Suppressor macrophage (primary cell): ENCODE data around the gene CTNNA2.

Experiments
- DNase-seq, 4 experiments: peaks; one replicate each; pipeline ENCODE4 v3.0.0-alpha.2; 2020 to 2022

CTNNA2 gene

DNA sequence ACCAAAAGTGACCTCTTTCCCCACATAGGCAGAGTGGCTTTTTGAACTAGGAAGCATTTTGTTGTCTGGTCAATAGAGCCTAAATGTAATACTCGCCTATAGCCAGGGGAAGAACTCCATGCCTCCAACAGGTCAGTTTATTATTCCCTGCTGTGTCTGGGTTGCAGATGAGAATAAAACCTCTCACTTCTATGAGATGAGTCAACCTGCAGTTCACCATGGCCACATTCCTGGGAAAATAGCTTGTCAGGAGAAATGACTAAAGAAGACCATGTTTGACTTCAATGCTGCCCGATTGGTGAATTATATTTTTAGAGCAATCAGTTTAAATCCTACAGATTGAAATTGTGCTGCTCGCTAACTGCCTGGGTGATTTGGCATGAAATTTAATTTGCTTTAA lies 838.4 kb downstream of the CTNNA2 start:
- no peak for DNase-seq

DNA sequence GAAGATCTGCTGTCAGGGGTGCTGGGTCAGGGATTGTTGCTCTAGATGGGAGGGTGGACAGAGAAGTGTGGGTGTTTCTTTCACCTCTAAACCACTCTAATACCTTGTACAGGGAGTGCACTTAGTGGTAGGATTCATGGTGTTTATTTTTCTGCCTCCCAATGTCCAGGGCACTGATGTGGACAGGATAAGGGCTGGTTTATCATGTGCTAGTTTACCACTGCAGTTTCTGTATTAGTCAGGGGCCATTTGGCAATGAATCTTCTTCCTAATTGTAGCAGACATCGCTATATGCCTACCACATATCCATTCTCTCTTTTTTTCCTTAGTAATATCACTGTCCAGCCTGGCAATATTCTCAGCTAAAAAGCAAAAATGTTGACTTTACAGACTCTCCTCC lies 842.0 kb downstream of the CTNNA2 start:
- no peak for DNase-seq

DNA sequence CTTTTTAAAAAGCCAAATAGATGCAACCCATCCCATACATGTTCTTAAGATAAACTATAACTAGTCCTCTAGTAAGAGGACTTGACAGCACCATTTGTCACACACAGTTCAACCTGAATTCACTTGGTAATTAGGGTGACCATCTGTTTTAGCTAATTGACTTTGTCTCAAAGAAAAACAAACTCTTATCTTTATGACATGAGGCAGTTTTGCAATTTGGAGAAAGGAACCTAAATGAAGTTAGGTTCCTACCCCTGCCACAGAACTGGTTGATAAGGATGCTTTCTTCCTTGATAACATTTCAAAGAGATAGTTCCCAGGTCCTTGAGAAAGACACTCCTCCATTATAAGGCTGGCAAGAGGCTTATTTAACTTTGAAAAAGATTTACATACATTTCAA lies 849.1 kb downstream of the CTNNA2 start:
- no peak for DNase-seq

DNA sequence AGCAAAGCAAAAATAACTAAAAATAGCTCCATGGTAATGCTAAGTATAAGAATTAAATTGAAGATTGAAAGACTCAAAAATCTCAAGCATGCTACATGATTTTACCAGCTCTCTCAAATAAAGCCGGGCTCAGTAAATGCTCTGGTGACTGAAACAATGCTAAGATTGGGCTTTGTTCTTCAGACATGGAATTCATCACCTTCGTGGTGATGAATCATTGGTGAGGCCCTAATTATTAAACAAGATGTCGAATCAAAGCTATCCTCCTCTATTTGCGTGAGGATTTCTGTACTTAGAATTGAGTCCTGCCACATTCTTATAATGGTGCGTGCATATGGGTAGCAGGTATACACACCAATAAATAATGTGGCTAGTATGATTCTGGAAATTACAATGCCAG lies 850.5 kb downstream of the CTNNA2 start:
- no peak for DNase-seq

DNA sequence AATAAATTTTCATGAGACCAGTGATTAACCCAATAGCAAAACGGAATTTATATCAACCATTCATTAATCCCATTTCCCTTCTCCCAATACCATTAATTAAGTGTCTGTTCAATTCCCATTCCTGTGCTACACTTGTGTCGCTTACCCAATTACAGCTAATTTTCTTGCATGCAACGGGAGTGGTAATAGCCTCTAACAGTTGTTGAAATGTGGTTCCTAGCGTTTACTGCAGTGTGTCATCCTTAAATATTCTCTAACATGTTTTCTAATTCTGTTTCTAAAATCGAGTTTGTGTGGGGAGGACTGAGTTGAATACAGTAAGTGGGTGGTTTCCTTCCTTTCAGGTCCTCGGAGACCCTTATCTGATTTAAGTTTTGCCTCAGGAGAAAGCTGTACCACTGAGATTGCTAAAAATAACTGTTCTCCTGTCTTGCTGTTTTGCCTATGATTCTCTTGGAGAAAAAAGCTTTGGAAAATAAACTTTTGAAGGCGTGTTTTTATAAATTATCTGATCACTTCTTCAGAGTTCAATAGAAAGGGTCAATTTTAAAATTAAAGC lies 851.0 kb downstream of the CTNNA2 start:
- DNase-seq = no peak

DNA sequence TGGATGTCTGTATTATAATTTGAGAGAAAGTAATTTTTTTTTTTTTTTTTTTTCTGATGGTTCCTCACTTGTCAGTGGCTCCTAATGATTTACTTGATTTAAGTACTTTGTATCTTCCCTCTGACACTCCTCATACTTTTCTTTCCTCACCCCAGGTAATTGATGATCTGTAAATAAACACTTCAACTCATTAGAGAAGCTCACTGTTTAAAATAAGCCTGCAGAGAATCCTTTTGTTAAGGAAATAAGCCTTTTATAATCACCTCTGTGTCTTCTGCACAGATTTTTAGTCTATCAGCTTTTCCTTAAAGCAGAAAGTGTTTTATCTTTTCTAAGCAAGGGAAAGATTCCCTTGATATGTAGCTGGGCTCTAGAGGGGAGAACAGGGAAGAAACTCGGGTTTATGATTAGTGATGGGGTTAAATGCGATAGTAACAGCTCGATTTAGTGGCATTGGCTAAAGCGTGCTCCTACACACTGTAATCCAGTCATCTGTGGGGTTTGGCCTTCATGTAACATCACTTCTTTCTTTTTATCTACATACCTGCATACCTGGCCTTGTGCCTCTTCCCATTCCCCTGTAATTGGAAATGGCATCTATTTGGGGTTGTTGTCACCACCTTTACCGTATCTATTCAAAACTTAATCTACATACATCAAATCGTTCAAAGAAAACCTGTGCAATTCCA lies 851.8 kb downstream of the CTNNA2 start:
- no peak for DNase-seq

DNA sequence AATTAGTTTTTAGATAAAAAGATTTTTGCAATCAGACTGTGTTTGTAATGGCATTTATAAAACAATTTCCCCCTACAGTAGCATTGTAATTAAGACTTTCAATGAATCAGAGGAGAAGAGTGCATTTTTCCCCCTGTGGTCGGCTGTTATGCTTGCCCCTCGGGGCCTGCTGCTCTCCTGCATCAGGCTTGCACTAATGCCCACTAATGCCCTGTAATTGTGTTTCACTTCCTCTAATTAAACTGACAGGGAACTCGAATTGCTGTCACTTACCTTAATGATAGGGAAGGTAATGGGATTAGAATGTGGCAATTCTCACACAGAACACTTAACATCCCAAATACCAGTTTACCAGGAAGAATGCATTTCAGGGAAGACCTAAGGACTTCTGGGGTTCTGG lies 852.9 kb downstream of the CTNNA2 start:
- DNase-seq = no peak

DNA sequence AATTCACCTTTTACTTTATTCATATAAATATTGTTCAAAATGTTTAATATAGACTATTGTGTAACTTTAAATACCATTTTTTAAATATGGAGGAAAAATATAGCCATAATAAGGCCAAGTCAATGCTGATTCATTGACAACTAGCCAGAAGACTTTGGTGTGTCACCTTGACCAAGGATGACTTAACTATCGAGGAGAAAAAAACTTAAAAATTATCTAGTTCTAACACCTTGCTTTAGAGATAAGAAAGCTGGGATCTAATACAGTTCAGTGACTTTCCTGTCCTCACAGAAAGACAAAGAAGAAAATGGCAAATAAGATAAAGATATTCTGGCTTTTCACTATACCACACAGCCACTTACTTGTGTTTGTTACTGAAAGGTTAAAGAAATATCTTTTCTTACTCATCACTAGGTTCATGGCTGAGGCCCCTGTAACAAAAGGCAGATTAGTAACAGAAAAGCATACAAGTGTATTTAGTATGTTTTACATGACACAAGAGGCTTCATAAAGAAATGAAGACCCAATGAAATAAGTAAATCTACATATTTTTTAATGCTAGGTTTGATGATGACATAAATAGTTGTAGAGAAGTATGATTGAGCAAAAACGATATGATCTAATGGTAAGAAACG lies 857.6 kb downstream of the CTNNA2 start:
- DNase-seq = no peak

DNA sequence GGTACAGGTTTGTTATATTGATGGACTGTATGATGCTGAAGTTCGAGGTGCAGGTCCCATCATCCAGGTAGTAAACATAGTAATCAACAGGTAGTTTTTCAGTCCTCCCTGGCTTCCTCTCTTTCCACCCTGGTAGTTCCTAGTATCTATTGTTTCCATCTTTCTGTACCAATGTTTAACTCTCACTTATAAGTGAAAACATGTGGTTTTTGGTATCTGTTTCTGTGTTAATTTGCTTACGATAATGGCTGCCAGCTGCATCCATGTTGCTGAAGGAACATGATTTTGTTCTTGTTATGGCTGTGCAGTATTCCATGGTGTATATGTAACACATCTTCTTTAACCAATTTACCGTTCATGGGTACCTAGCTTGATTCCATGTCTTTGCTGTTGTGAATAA lies 861.3 kb downstream of the CTNNA2 start:
- DNase-seq = no peak

DNA sequence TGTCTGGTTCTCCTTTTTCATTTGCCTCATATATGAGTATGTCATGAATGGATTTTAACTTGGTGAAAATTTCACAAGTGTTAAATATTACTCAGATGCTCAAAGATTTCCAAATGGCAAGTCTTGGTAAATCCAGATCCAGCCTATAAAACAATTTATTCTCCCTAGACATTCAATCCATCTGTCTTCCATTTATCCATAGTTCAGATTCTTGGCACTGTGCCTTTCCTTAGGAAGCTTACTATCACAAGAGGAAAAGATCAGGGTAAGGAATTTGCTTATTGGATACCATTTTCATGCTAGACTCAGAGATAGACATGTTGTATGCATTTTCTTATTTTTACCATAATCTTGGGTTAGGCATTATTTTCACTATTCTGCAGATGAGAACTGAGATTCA lies 864.2 kb downstream of the CTNNA2 start:
- DNase-seq = no peak

DNA sequence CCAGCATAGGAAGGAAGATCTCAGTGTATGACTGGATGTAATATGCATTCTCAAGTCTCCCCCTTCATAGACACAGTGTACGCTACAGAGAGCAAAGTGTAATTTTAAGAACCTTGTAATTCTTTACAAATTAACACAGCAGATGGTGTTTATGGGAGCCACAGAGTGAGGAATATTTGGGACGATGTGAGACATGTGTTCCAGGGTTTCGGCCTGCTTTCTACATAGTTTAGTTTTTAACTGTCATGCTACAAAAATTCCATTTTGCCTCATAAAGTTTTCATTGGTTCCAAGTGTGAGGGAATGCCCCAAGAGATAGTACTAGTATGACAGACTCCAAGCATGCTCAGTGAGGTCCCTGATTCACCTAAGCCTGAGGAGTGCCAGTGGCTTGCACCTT lies 867.9 kb downstream of the CTNNA2 start:
- DNase-seq = no peak

DNA sequence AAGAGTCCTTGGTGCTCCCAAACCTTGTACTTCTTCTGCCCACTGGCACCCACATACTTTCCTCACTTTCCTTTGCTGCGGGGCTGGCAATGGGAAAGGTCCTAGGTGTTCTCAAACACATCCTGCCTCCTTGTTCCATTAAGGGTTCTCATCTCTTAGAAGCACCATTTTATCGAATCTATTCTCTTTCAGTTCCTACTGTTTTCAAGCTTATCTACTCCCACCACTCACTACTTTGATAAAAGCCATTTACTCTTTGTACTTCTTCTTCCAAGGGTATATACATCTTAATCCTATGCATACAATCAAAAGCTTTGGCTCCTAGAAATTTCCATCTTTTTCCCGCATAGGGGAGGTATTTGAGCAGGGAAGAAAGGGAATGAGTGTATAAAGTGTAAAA lies 868.8 kb downstream of the CTNNA2 start:
- no peak for DNase-seq

DNA sequence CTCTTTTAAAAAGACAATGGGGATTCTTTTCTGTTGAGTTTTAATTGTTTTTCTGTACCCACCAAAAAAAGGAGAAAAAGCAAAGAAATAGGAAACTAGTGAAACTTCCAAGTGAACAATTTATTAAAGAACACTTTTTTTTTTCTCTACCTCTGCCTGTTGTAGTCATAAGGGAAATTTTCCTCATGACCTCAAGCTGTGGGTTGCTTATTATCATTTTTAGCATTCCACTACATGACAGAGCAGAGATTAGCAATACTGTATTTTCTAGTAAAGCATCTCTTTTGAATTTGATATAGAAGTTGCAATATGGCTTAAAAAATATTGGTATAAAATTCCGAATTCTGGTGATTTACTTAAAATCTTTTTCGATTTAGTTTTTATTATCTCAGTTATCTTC lies 879.6 kb downstream of the CTNNA2 start:
- DNase-seq = no peak

DNA sequence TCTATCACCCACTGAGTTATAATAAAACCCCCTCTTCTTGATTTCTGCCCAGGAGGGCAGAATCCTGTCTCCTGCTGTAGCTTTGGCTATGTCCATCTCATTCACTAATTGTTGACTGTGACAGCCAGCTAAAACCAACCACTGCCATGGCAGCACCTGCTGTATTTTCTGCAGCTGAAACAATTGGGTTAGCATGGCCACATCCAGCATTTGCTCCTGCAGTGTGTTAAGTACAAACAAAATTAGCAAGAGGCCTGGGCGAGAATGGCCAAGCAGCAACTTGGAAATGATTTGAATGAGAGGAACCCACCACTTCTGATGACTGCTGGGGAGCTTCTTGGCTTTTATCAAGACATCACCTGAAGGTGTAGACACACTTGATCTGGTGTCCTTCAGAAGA lies 881.1 kb downstream of the CTNNA2 start:
- no peak for DNase-seq

DNA sequence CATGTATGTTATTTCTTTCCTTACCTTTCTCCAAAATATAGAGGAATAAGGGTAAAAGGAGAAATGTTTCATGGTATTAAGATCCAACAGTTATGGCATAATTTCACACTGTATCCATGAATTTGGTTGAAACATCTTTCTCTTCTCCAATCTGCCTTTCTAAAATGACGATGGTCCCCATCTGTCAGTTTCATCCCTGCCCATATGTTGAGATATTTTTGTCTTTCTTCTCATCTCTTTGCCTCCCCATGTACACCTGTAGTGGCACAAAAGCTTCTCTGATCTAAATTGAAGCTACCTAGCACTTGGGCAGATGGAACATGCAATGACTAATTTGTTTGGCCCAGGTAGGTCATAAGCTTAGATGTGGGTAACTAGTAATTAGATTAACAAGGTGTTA lies 882.4 kb downstream of the CTNNA2 start:
- no peak for DNase-seq

DNA sequence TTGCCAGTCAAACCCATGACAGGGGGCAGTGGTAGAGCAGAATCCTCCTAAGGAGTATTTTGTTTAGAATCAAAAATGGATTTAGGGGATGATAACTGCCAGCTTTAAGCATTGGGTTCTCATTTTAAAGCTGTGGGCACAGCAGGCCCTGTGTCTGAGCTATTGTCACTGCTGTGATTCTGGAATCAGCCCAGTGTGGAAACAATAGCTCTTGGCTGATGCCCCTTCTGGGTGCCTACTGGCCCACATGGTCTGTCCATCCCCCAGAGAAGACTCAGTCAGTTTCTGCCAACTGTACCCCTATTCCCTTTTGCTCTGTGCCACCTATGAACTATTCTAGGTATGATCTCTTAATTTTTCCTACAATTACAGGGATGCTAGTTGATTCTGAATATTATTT lies 883.4 kb downstream of the CTNNA2 start:
- DNase-seq = no peak

DNA sequence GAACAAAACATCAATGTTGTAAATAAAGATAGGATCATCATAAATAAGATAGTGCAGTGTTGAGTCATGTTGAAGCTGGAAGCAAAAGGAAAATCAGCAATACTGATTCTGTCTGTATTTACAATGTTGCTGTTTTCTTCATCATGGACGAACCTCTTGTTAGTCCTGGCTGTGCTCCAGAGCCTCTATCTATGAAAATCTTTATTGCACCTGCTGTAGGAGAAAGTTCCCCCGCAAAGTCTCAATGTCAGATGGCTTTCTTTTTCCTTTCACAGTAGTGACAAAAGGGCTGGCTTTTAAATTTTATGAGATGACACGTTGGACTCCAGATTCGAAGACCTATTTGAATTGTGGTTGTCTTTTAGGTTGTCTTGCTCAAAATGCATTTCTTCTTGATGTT lies 890.2 kb downstream of the CTNNA2 start:
- no peak for DNase-seq

DNA sequence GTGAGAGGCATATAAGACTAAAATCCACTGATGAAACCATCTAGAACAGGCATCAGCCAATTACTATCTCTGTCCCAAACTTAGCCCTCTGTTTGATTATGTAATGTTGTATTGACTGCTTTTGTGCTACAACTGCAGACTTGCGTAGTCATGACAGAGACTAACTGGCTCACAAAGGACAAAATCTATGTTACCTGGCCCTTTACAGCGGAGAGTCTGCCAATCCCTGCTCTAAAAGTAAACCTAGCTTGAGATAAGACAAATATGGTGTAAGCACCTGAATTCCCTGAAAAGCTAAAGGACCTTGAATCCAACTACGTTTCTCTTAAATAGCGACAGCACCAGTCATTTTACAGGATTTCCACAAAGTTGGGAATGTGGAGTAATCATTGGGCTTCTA lies 894.5 kb downstream of the CTNNA2 start:
- DNase-seq = no peak

DNA sequence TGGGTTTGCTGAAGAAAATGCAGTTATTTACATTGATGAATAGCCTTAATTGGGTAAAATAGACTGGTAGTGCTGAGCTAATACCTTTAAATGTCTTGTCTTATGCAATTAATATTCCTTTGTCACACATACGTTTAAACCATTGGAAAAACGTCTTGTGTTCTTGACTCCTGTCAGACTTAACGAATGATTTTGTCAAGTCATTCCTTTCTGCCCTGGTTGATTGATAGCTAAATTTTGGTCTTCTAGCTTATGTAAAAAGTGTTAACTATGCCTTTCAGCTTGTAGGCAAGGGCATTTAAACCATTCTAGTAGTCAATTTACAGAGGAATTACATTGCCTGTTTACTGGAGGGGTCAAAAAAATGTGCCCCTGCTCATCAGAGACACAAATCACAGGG lies 897.5 kb downstream of the CTNNA2 start:
- DNase-seq = no peak

DNA sequence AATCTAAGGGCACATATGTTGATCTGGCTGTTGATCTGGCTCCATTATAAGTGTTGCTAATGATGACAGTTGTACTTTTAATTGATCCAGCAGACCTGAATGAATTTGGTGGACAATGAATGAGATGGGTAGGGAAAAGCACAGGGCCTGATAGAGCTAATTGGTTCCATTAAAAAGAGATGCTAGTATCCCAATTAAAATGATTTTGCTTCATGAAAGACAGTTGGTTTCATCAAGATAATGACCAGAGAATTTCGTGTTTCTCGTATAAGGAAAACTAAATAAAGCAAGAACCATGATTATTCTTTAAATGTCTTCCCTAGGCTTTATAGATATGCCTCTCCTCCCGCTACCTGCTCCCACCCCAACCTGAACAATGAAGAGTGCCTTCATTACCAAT lies 900.3 kb downstream of the CTNNA2 start:
- DNase-seq = no peak

DNA sequence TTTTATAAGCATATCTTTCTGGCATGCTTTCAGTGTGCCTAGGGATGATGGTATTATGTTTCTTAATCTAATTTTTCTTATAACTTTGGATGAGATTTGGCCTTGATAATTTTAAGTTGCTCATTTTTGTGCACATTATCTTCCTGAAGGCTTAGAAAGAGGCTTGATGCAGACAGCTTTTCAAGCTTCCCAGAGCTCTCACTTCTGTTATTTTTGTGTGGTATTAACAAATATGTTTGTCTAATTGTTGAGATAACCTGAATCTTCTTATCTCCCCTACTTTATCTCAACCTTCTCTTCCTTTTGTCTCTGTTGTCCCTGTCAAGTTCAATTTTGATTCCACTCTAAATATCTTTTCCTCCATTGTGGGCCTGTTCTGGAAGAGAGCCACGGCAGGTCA lies 904.9 kb downstream of the CTNNA2 start:
- DNase-seq = no peak

DNA sequence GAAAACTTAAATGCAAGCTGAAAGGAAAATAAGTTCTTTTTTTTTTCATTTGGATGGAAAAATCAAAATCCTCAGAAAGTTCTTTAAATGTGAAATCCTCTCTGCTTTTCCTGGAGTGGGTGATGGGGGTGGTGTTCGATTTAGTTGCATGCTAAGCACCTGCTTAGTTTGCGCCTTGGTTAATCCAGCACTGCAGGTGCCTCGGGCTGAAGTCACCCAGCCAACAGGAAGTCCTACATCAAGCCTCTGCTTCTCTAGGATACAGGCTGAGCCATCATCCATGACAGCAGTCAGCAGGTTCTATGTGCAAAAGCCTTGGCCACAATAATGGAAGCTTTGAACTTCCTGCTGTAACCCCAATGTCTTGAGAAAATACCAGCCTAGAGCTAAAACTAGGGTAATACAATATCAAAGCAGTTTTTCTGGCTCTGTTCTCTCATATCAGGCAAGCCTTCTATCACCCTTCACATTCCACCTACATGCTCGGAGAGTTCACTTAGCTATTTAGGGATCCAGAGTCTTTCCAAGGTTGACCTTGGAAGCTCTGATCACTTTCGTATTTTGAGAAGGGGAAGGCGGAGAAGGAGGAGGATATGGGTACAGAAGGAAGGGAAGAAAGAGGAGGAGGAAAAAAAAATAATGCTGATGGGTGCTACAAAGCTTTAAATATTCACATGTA lies 907.8 kb downstream of the CTNNA2 start:
- DNase-seq = no peak

DNA sequence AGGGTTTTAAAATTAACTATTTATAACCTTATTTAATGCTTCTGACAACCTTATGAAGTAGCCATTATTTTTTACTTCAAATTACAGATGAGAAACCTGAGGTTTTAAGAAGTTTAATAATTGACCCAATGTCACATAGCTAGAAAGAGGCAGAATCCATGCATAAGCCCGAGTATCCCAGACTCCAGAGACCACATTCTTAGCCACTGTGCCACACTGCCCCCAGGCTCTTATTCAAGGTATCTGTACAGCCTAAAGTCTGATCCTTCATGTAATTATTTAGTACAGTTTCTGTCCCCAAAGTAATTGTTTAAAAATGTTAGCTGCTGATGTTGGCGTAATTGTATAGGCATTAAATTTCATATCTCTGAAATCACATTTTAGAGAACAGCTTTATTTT lies 916.4 kb downstream of the CTNNA2 start:
- no peak for DNase-seq

DNA sequence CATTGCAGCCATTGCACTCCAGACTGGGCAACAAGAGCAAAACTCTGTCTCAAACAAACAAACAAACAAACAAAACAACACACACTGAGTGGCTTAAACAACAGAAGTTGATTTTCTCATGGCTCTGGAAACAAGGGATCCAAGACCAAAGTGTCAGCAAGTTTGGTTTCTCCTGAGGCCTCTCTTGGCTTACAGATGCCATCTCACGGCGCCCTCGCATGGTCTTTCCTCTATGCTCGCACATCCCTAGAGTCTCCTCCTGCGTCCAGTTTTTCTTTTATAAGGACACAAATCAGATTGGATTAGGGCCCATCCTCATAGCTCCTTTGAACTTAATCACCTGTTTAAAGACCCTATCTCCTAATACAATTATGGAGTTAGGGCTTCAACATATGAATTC lies 925.1 kb downstream of the CTNNA2 start:
- DNase-seq = no peak
